NAMALWA (cell line): ENCODE measurements around the gene LRRC1.

ENCODE experiments used
- DNase-seq: peaks from one replicate; pipeline ENCODE4 v3.0.0-alpha.2; 2015; ENCODE audit warnings: low spot score

The LRRC1 gene

DNA sequence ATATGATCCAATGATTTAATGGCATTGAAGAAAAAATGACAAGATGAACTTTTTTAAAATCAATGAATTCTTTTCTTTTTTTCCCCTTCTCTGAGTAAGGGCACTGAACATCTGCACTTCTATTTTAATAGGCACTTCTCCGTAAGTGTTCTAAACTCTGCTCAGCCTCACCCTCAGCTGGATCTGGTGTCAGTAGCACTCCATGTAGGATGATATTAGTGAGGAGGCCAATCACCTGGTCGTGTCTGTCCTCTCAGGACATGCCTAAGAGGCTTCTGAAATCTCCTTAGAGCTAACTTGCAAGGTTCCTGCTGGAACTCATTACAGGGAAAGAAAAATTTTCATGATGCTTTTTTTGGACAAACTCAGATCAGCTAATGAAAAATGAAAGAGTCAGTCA is 167.8 kb downstream of the LRRC1 start:
- DNase-seq, result no peak

DNA sequence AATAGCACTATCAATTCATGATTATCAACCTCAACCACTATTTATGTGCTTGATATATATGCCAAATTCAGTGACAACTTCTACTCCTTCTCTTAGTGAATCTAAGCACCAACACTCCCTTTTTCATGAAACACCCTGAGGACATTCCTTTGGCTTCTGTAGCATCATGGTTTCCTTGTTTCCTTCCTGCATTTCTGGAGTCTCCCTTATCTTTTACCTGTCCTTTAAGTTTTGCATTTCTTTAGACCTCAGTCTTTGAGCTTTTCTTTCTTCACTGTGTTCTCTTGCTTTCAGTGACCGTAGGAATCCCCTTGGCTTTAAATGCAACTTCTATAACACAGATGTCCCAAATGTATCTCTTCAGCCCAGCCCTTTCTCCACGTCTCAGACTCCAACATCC is 172.6 kb downstream of the LRRC1 start:
- DNase-seq, result no peak
